ENCODE data around the gene SSU72.

DNA sequence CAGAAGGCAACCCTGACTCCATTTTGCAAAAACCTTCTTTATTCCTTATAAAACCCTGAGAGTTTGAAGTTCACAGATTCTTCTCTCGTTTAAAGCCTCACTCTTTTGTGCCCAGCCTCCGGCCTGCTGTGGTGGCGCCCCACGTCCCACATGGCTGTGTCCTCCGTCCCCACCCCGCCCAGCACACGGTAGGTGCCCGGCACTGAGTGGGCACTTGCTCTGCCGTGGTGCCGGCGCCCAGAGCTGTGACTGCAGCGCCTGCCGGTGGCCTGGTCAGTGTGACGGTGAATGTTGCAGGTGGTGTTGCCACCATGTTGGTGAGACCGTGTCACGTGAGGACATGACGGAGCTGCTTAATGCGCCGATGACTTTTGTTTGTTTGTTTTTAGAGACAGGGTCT is 53.3 kb downstream of the SSU72 start:
- TF ChIP-seq, protein P1, sequence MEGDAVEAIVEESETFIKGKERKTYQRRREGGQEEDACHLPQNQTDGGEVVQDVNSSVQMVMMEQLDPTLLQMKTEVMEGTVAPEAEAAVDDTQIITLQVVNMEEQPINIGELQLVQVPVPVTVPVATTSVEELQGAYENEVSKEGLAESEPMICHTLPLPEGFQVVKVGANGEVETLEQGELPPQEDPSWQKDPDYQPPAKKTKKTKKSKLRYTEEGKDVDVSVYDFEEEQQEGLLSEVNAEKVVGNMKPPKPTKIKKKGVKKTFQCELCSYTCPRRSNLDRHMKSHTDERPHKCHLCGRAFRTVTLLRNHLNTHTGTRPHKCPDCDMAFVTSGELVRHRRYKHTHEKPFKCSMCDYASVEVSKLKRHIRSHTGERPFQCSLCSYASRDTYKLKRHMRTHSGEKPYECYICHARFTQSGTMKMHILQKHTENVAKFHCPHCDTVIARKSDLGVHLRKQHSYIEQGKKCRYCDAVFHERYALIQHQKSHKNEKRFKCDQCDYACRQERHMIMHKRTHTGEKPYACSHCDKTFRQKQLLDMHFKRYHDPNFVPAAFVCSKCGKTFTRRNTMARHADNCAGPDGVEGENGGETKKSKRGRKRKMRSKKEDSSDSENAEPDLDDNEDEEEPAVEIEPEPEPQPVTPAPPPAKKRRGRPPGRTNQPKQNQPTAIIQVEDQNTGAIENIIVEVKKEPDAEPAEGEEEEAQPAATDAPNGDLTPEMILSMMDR (IDR thresholded peaks at IDR 0.05; ENCODE audit: low read depth, low read length): no peak
- TF ChIP-seq POLR2A (IDR thresholded peaks at IDR 0.05; ENCODE audit: extremely low read depth, insufficient read length): no peak

Data from NB4 (cell line).